ENCODE data around the gene NAA80.

GRCh38 chr3:50296721-50297383 is 2.4 kb downstream of the NAA80 start:
- no peak for TF ChIP-seq CTCF (IDR thresholded peaks at IDR 0.05; ENCODE audit: low read depth, low read length)
- TF ChIP-seq EZH2phosphoT487 (IDR thresholded peaks at IDR 0.05; ENCODE audit: low read depth): no peak

All from OCI-LY3 (cell line).